HG03045 (cell line): Measurements from ENCODE around the gene CPM.

Experiments used
- ATAC-seq: cut with Tn5 transposase; IDR thresholded peaks from one replicate; pipeline ENCODE4 v1.9.1; 2021; ENCODE audit warnings: mild to moderate bottlenecking, moderate library complexity; ENCODE audit not compliant: unreplicated experiment

CPM gene

GRCh38 chr12:68910128-68910527 is 22.8 kb downstream of the CPM start:
- no peak for ATAC-seq

DNA sequence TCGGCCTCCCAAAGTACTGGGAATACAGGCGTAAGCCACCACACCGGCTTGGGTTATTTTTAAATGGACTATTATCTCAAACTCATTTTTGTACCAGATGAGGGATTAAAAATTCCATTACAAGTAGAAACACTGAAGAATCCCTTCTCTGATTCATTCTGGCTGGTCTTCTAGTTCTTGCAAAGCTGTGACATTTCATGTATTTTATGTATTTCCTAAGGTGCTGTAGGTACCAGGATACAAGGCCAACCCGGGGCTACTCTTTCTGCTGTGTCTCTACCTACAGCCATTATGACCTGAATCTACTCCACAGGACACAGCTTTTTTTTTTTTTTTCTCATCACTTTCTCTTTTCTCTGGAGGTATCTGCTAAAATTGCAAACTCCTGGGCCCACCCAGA is 24.9 kb downstream of the CPM start:
- no peak for ATAC-seq

- ATAC-seq = no peak
These were observed 27.2 kb downstream of the CPM start for GRCh38 chr12:68905733-68906132.

DNA sequence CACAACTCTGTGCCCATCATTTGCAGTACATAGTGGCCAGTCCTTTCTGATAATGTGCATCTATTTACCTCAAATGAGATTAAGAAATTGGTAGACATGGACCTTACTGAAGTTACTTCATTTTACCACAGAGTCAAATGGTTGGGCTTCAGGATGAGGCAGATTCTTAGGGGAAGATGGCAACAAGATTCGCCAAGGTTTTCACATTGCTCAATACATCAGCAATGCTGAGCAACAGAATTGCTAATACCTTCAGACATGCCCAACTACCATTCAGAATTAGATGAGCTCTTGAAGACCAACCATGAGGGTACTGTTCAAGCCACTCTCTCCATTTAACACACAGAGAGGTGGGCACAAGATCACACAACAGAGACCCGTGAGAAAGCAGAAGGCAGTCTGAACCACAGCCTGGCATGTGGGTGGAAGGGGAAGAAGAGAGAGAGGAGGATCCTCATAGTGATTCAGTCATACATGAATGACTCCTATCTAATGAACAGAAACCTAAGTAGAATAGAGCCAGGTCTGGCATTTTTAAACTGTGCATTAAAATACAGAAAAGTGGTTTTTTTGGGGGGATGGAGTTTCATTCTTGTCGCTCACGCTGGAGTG is 28.5 kb downstream of the CPM start:
- ATAC-seq = no peak

DNA sequence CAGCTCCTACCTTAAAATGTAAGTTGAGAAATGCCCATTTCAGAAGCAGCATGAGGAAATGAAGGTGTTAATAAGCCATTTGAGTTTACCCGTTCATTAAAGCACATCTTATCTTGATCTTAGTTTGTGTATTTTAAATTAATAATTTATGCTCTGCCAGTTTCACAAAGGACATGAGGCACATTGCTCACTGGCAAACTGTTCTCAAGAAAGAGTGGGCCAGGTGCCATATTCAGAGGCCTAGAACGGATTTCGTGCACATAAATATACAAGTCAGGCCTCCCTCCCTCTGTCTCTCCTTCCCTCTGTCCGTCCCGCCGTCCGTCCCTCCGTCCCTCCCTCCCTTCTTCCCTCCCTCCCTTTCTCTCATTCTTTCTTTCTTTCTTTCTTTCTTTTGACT is 29.5 kb downstream of the CPM start:
- no peak for ATAC-seq

GRCh38 chr12:68901551-68901950 is 31.4 kb downstream of the CPM start:
- no peak for ATAC-seq

- no peak for ATAC-seq
These were observed 31.8 kb downstream of the CPM start for GRCh38 chr12:68901145-68901544.

DNA sequence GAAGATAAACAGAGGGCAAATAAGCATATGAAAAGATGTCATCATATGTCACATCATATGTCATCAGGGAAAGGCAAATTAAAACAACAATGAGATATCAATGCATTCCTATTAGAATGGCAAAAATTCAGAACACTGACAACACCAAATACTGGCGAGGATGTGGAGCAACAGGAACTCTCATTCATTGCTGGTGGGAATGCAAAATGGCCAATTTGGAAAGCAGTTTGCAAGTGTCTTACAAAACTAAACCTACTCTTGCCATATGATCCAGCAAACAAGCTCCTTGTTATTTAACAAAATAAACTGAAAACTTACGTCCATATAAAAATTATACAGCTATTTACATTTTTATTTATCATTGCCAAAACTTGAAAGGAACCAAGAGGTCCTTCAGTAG is 32.7 kb downstream of the CPM start:
- ATAC-seq = no peak

GRCh38 chr12:68899251-68899771 is 33.7 kb downstream of the CPM start:
- ATAC-seq = no peak

- no peak for ATAC-seq
These were observed 36.0 kb downstream of the CPM start for GRCh38 chr12:68896881-68897540.

GRCh38 chr12:68894276-68894855 is 38.6 kb downstream of the CPM start:
- no peak for ATAC-seq

- no peak for ATAC-seq
These were observed 39.2 kb downstream of the CPM start for GRCh38 chr12:68893741-68894140.

GRCh38 chr12:68893201-68893600 is 39.8 kb downstream of the CPM start:
- no peak for ATAC-seq

DNA sequence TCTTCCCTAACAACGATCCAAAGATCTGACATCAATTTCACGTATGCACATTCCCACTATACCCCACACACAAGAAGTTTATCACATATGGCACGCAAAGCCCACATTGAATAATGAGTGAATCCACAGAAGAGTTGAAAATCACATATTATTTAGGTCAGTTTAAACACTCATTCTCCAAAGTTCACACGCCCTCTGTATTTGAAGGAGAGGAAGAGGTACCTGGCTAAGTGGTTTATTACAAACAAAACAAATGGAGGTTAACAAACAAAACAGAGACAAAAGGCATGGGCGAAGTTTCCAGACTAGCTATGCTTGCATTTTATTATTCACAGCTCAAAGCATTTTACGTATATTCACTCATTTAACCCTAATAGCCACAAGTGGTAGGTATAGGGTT is 41.8 kb downstream of the CPM start:
- ATAC-seq = no peak

GRCh38 chr12:68890701-68891113 is 42.3 kb downstream of the CPM start:
- ATAC-seq = no peak

DNA sequence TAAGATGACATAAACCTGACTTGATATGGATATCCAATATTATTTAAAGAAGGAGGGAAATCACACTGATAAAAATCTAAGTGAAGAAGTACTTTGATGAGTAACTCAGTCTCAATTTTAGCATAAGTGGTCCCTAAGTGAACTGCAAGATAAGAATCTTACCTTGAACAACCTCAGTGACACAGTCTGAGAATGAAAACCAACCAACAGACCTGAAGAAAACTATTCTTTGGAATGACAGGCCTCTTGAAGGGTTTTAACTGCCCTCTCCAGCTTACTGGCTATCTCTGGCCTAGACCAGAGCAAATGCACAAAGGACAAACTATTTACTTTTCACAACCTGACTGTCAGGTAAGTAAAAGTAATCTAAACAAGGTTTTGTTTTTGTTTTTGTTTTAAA is 44.7 kb downstream of the CPM start:
- ATAC-seq = no peak

- no peak for ATAC-seq
These were observed 45.3 kb downstream of the CPM start for GRCh38 chr12:68887641-68888040.

GRCh38 chr12:68886636-68887572 is 46.1 kb downstream of the CPM start:
- ATAC-seq = no peak

DNA sequence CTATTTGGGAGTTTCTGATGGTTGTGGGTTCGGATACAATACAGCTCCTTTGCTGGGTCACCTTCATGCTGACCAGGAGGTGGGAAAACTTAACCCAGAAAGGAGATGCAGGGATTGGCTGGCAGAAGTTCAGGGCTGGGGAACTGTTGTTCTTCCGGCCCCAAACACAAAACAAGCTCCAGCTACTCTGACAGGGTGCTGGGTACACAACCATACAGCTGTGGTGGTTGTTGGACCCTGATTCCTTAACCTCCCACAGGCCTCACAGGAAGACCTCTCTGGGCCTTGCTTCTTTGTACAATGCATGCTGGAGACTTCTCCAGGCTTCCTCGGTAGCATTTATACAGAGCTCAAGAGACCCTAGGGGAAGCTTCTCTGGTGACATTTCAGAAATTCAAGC is 47.6 kb downstream of the CPM start:
- no peak for ATAC-seq

GRCh38 chr12:68884251-68884650 is 48.7 kb downstream of the CPM start:
- ATAC-seq = no peak

- no peak for ATAC-seq
These were observed 49.8 kb downstream of the CPM start for GRCh38 chr12:68883151-68883550.
